DOHH2 (cell line): ENCODE measurements around the gene CORO1C.
A peak's percentile ranks its signal among the peaks of the same experiment; 100 is the strongest.

Experiments used
- H3F3A ChIP-seq: fragments of 200-600 bp; sonication (generic), shearing (Covaris generic); 2 replicates; pipeline ENCODE4 v1.6.0; 2016; ENCODE audit warnings: antibody characterized with exemption, mild to moderate bottlenecking; ENCODE audit not compliant: control insufficient read depth, insufficient read depth
- H3K27ac ChIP-seq: fragments of 200-600 bp; sonication (generic); 2 replicates; pipeline ENCODE4 v1.5.1; 2014; ENCODE audit warnings: low read depth, mild to moderate bottlenecking, low read length, moderate library complexity
- H3K27me3 ChIP-seq: fragments of 200-600 bp; sonication (generic); 2 replicates; pipeline ENCODE4 v1.6.1; 2014; ENCODE audit warnings: mild to moderate bottlenecking, low read length, mixed read lengths; ENCODE audit not compliant: control insufficient read depth
- H3K36me3 ChIP-seq: fragments of 200-600 bp; sonication (generic); 2 replicates; pipeline ENCODE4 v1.6.1; 2014; ENCODE audit warnings: mild to moderate bottlenecking, low read length, moderate library complexity, mixed read lengths; ENCODE audit not compliant: control insufficient read depth
- H3K4me1 ChIP-seq: fragments of 200-600 bp; sonication (generic); 2 replicates; pipeline ENCODE4 v1.6.1; 2014; ENCODE audit warnings: mild to moderate bottlenecking, low read length, mixed read lengths; ENCODE audit not compliant: control insufficient read depth
- H3K4me2 ChIP-seq: fragments of 200-600 bp; sonication (generic); 2 replicates; pipeline ENCODE4 v1.6.0; 2014; ENCODE audit warnings: mild to moderate bottlenecking, low read length, moderate library complexity
- H3K4me3 ChIP-seq: fragments of 200-600 bp; sonication (generic); 2 replicates; pipeline ENCODE4 v1.5.1; 2014; ENCODE audit warnings: mild to moderate bottlenecking, low read length, mixed read lengths
- H3K79me2 ChIP-seq: fragments of 200-600 bp; sonication (generic); 2 replicates; pipeline ENCODE4 v1.6.1; 2014; ENCODE audit warnings: mild to moderate bottlenecking, low read length, mixed read lengths; ENCODE audit not compliant: control insufficient read depth
- H3K9me2 ChIP-seq: fragments of 200-600 bp; sonication (generic); replicated peaks from 2 replicates; pipeline ENCODE4 v1.6.1; 2014; ENCODE audit warnings: mild to moderate bottlenecking, low read length, mixed read lengths; ENCODE audit not compliant: control insufficient read depth
- H3K9me3 ChIP-seq: fragments of 200-600 bp; sonication (generic); 2 replicates; pipeline ENCODE4 v1.6.1; 2014; ENCODE audit warnings: antibody characterized with exemption, low read length, mixed read lengths; ENCODE audit not compliant: control insufficient read depth, insufficient read depth
- H4K20me1 ChIP-seq: fragments of 200-600 bp; sonication (generic); 2 replicates; pipeline ENCODE4 v1.6.0; 2014; ENCODE audit warnings: low read depth, mild to moderate bottlenecking, antibody characterized with exemption, low read length, moderate library complexity; ENCODE audit not compliant: control insufficient read depth, insufficient read depth
- CTCF ChIP-seq: fragments of 200-600 bp; sonication (generic); IDR thresholded peaks from one replicate; pipeline ENCODE4 v1.5.1; 2014; ENCODE audit warnings: antibody characterized with exemption, mild to moderate bottlenecking, low read depth, low read length; ENCODE audit not compliant: poor library complexity, severe bottlenecking
- EZH2phosphoT487 ChIP-seq: fragments of 200-600 bp; sonication (generic); IDR thresholded peaks from 2 replicates; pipeline ENCODE4 v1.6.1; 2017; ENCODE audit warnings: borderline replicate concordance, mild to moderate bottlenecking, antibody characterized with exemption, low read length, moderate library complexity, mixed read lengths

CORO1C gene

GRCh38 chr12:108717243-108717642 is 14.1 kb downstream of the CORO1C start:
- Histone ChIP-seq H3K36me3 (no peaks in the 10 kb centered on the region), H3K27me3 (no peaks in the 10 kb centered on the region), H3K4me3 (no peak overlapping the region), H4K20me1 (no peaks in the 10 kb centered on the region; the same call in 1 of the 2 replicates), H3K4me2 (no peak overlapping the region), H3F3A (no peaks in the 10 kb centered on the region), H3K9me2 (no peaks in the 10 kb centered on the region), H3K79me2 (no peaks in the 10 kb centered on the region; the same call in 1 of the 2 replicates), H3K4me1 (peaks cover 35% of the 10 kb centered on the region), H3K27ac (no peak overlapping the region), H3K9me3 (no peaks in the 10 kb centered on the region)
- TF ChIP-seq EZH2phosphoT487 (no peak), CTCF (no peak)

GRCh38 chr12:108714866-108715265 is 16.5 kb downstream of the CORO1C start:
- TF ChIP-seq CTCF (no peak), EZH2phosphoT487 (no peak)
- Histone ChIP-seq H3F3A (no peaks in the 10 kb centered on the region), H3K4me1 (peaks cover 41% of the 10 kb centered on the region)

GRCh38 chr12:108713471-108713870 is 17.8 kb downstream of the CORO1C start:
- Histone ChIP-seq H3K4me2 (peak overlapping the region; percentile 8; the same call in 1 of the 2 replicates), H3F3A (no peaks in the 10 kb centered on the region), H3K36me3 (no peaks in the 10 kb centered on the region), H3K27me3 (no peaks in the 10 kb centered on the region), H3K4me1 (peaks cover 41% of the 10 kb centered on the region), H3K9me3 (no peaks in the 10 kb centered on the region), H3K79me2 (no peaks in the 10 kb centered on the region), H3K9me2 (no peaks in the 10 kb centered on the region), H4K20me1 (no peaks in the 10 kb centered on the region; the same call in 1 of the 2 replicates), H3K27ac (no peak overlapping the region), H3K4me3 (no peak overlapping the region)
- TF ChIP-seq EZH2phosphoT487 (no peak), CTCF (no peak)

More at GRCh38 chr12:108714866-108715265, 16.5 kb downstream of the CORO1C start:
- Histone ChIP-seq H3K79me2 (no peaks in the 10 kb centered on the region), H3K4me2 (peak overlapping the region; percentile 34), H3K4me3 (no peak overlapping the region), H3K9me2 (no peaks in the 10 kb centered on the region), H3K9me3 (no peaks in the 10 kb centered on the region), H3K27me3 (no peaks in the 10 kb centered on the region), H3K36me3 (no peaks in the 10 kb centered on the region), H3K27ac (no peak overlapping the region), H4K20me1 (no peaks in the 10 kb centered on the region; the same call in 1 of the 2 replicates)
